BE2C (cell line): ENCODE measurements around the gene TSR3.

Source experiments
- DNase-seq: peaks from one replicate; pipeline ENCODE4 v3.0.0-alpha.2; 2020
- H3K27me3 ChIP-seq: fragments of 250-450 bp; sonication (Bioruptor Pico); 2 replicates; pipeline ENCODE4 v1.5.1; 2020; ENCODE audit warnings: mild to moderate bottlenecking
- H3K36me3 ChIP-seq: fragments of 250-450 bp; sonication (Bioruptor Pico); 2 replicates; pipeline ENCODE4 v1.5.1; 2020; ENCODE audit warnings: mild to moderate bottlenecking
- H3K4me1 ChIP-seq: fragments of 250-450 bp; sonication (Bioruptor Pico); 2 replicates; pipeline ENCODE4 v1.5.1; 2020
- H3K4me3 ChIP-seq: 2 replicates; pipeline ENCODE4 v1.5.1; 2011; ENCODE audit warnings: low read depth, low read length
- H3K9me3 ChIP-seq: fragments of 250-450 bp; sonication (Bioruptor Pico); 2 replicates; pipeline ENCODE4 v1.5.1; 2020
- CTCF ChIP-seq: IDR thresholded peaks from 2 replicates; pipeline ENCODE4 v1.5.1; 2012; ENCODE audit warnings: mild to moderate bottlenecking, low read depth, low read length

Gene TSR3

DNA sequence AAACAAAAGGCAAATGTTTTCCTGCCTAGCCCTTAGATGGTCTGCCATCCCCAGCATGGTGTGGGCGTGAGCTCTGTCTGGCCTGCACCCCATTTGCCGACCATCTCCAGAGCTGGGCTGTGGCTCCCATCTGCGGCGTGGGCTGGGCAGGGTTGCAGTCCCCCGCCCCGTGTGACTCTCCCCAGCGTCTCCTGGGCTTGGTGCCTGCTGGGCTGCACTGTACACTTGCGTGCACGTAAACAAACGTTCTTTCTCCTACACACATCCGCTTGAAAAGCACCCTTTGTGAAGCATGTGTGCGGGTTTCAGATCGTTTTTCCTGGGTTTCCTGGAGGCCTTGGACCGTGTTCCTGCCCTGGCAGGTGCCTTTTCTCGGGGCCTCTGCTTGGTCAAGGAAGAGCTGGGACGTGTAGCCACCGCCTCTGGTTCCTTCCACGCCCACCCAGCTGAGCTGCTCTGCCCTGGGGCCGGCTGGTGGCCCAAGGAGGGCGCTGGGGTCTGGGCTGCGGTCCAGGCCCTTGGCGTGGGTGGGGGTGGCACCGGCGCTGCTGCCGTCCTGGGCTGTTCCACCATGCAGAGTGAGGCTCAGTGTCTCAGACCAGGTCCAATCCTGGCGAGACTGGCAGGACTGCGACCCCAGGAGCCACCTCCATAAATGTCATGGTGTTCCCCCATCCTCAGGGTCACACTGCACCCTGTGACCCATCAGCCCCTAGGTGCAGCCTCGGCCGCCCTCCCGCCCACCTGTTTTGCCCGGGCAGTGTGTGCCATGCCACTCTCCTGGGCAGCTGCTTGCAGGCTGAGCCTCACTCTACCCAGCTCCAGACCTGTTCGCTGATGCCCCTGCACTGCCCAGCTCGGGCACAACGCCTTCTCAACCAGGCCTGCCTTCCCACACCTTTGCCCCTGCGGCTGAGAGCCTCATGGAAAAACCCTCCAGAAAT lies 28.1 kb downstream of the TSR3 start:
- TF ChIP-seq CTCF, result no peak
- Histone ChIP-seq H3K4me3 (no peak overlapping the region), H3K27me3 (no peaks in the 10 kb centered on the region), H3K9me3 (no peaks in the 10 kb centered on the region), H3K4me1 (no peaks in the 10 kb centered on the region), H3K36me3 (peaks cover 56% of the 10 kb centered on the region)
- no peak for DNase-seq

DNA sequence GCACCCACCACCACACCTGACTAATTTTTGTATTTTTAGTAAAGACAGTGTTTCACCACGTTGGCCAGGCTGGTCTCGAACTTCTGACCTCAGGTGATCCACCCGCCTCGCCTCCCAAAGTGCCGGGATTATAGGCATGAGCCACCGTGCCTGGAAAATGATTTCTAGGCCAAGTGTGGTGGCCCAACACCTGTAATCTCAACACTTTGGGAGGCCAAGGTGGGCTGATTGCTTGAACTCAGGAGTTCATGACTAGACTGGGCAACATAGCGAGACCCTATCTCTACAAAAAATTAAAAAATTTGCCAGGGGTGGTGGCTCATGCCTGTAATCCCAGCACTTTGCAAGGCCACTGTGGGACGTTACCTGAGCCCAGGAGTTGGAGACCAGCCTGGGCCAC lies 29.3 kb downstream of the TSR3 start:
- peaks cover 68% of the 10 kb centered on the region for H3K36me3 ChIP-seq
- H3K9me3 ChIP-seq, result no peaks in the 10 kb centered on the region
- no peaks in the 10 kb centered on the region for H3K4me1 ChIP-seq
- no peaks in the 10 kb centered on the region for H3K27me3 ChIP-seq
- no peak for TF ChIP-seq CTCF
- DNase-seq, result no peak
- no peak overlapping the region for H3K4me3 ChIP-seq

- H3K36me3 ChIP-seq, result peaks cover 85% of the 10 kb centered on the region
- no peak for TF ChIP-seq CTCF
- H3K27me3 ChIP-seq, result no peaks in the 10 kb centered on the region
- DNase-seq, result peak; percentile 9
- no peak overlapping the region for H3K4me3 ChIP-seq
- no peaks in the 10 kb centered on the region for H3K4me1 ChIP-seq
- H3K9me3 ChIP-seq, result no peaks in the 10 kb centered on the region
Measured at GRCh38 chr16:1320658-1321240, 30.9 kb downstream of the TSR3 start.

DNA sequence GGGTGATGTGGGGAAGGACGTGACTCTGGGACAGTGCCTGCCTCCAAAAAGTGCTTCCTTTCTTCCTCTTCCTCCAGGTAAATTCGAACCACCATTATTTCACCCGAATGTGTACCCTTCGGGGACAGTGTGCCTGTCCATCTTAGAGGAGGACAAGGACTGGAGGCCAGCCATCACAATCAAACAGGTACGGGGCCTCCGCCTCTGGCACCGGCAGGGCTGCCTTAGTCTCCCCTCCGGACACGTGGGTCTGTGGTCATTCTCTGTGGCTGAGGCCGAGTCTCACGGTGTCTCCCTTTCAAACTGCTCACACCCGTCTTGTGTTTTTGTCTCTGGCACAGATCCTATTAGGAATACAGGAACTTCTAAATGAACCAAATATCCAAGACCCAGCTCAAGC lies 31.6 kb downstream of the TSR3 start:
- no peaks in the 10 kb centered on the region for H3K4me1 ChIP-seq
- H3K36me3 ChIP-seq, result peaks cover 86% of the 10 kb centered on the region
- DNase-seq, result no peak
- no peaks in the 10 kb centered on the region for H3K27me3 ChIP-seq
- H3K9me3 ChIP-seq, result no peaks in the 10 kb centered on the region
- no peak overlapping the region for H3K4me3 ChIP-seq
- TF ChIP-seq CTCF, result no peak

DNA sequence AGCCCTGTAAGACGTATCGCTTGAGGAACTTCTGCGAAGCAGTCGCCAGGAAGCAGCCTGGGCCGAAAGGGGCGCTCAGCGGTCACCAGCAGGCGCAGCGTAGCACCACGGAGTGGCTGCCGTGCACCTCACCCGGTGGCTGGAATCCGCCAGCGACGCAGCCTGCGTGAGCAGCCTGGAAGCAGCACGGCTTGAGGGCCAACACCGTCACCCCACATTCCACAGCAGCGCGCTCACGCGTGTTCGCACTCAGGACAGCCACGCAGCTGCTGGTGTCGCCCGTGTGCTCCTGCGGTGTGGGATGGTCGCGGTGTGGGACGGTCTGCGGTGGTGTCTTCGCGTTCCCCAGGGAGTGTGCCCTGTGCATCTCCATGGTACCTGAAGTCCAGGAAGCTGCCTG lies 32.6 kb downstream of the TSR3 start:
- H3K9me3 ChIP-seq, result no peaks in the 10 kb centered on the region
- peaks cover 87% of the 10 kb centered on the region for H3K36me3 ChIP-seq
- H3K27me3 ChIP-seq, result no peaks in the 10 kb centered on the region
- no peak overlapping the region for H3K4me3 ChIP-seq
- DNase-seq, result peak; percentile 11
- TF ChIP-seq CTCF, result no peak
- H3K4me1 ChIP-seq, result no peaks in the 10 kb centered on the region

- H3K4me1 ChIP-seq, result no peaks in the 10 kb centered on the region
- TF ChIP-seq CTCF, result no peak
- peaks cover 87% of the 10 kb centered on the region for H3K36me3 ChIP-seq
- no peak overlapping the region for H3K4me3 ChIP-seq
- H3K27me3 ChIP-seq, result no peaks in the 10 kb centered on the region
- DNase-seq, result no peak
- H3K9me3 ChIP-seq, result no peaks in the 10 kb centered on the region
Measured at GRCh38 chr16:1318268-1318545, 33.5 kb downstream of the TSR3 start.
